ENCODE data around the gene CERS6.

Gene CERS6

DNA sequence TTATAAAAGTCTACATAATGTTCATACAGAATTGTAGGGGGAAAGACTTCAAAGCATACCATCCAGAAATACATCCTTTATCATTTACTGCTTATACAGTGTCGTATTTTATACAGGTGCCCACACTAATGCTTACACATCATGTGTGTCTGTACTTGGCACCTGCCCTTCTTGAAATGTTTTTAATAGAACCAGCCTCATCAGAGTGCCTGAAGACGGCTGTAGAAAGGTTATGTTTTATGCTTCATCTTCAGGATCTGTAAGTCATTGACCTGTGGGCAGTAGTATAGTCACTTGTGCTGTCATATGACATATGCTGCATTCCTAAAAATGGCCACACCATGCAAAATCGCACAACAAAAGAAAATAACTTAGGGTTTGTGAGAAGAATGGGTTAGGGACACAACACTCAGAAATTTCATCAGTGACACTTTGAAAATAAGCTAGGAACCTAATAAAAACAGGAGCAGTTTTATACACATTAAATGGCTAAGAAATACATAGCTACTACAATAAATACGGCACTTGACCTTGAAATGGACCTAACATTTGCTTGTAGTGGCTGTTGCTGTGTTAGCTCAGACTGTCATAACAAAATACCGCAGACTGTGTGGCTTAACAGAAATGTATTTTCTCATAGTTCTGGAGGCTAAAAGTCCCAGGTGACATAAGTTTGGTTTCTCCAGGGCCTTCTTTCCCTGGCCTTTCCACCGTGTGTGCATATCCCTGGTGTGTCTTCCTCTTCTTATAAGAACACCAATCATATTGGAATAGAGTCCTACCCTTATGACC lies 112.6 kb downstream of the CERS6 start:
- DNase-seq, result no peak
- WGBS (ENCODE audit: insufficient coverage), result 100% methylated on average over 3 of the region's 6 CpGs
- Histone ChIP-seq H3K27me3 (replicated peaks in 2 of 5; ENCODE audit: control insufficient read depth in 4 of 5, insufficient read depth in 5 of 5, low read length in 4 of 5) (no peaks in the 10 kb centered on the region), H3K9me3 (ENCODE audit: control extremely low read depth in 1 of 5, control insufficient read depth in 4 of 5, insufficient read depth in 2 of 5, low read depth in 1 of 5, low read length in 4 of 5) (no peaks in the 10 kb centered on the region), H3K4me3 (ENCODE audit: control insufficient read depth in 1 of 7, extremely low read depth in 1 of 7, insufficient read depth in 4 of 7, low read depth in 2 of 7, low read length in 6 of 7) (no peak overlapping the region), H3K27ac (ENCODE audit: insufficient read depth in 1 of 2, low read depth in 1 of 2, low read length in 2 of 2, poor library complexity in 1 of 2, severe bottlenecking in 2 of 2) (no peak overlapping the region), H3K4me1 (ENCODE audit: control extremely low read depth in 1 of 4, control insufficient read depth in 4 of 4, insufficient read depth in 4 of 4, low read length in 3 of 4) (peaks cover 2 to 18% (median 7%) of the 10 kb centered on the region in 4 experiments), H3K36me3 (ENCODE audit: control insufficient read depth in 4 of 4, insufficient read depth in 4 of 4, low read length in 3 of 4) (peaks cover 0 to 21% (median 5%) of the 10 kb centered on the region in 4 experiments)
- POLR2A ChIA-PET, result no interaction called here
- CTCF ChIA-PET, result no interaction called here

DNA sequence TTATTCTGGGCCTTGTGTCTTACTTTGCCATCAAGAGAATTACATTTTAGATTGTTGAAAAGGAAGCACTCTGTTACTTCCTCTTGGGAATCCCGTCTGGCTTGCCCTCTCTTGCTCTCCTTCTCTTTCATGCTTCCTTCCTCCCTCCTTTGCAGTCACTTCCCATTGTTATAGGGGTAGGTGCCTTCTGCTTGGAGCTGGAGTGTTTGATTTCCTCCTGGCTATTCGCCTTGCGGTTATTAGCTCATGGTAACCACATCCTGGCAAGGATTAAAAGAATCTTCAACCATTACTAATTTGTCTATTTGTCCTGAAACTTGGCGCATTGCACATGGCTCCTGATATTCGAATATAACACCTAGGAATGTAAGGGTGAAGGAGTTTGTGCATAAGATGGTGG lies 115.0 kb downstream of the CERS6 start:
- DNase-seq, result no peak
- no peak overlapping the region for H3K4me3 ChIP-seq (ENCODE audit: control insufficient read depth in 1 of 7, extremely low read depth in 1 of 7, insufficient read depth in 4 of 7, low read depth in 2 of 7, low read length in 6 of 7)
- peaks cover 0 to 17% (median 5%) of the 10 kb centered on the region in 4 experiments for H3K36me3 ChIP-seq (ENCODE audit: control insufficient read depth in 4 of 4, insufficient read depth in 4 of 4, low read length in 3 of 4)
- H3K4me1 ChIP-seq (ENCODE audit: control extremely low read depth in 1 of 4, control insufficient read depth in 4 of 4, insufficient read depth in 4 of 4, low read length in 3 of 4), result peaks cover 2 to 16% (median 7%) of the 10 kb centered on the region in 4 experiments
- H3K9me3 ChIP-seq (ENCODE audit: control extremely low read depth in 1 of 5, control insufficient read depth in 4 of 5, insufficient read depth in 2 of 5, low read depth in 1 of 5, low read length in 4 of 5), result peaks cover 0 to 3% (median 0%) of the 10 kb centered on the region in 5 experiments
- CTCF ChIA-PET, result no interaction called here
- no peaks in the 10 kb centered on the region for H3K27me3 ChIP-seq (replicated peaks in 2 of 5; ENCODE audit: control insufficient read depth in 4 of 5, insufficient read depth in 5 of 5, low read length in 4 of 5)
- H3K27ac ChIP-seq (ENCODE audit: insufficient read depth in 1 of 2, low read depth in 1 of 2, low read length in 2 of 2, poor library complexity in 1 of 2, severe bottlenecking in 2 of 2), result no peak overlapping the region
- 100% methylated on average over 2 of the region's 5 CpGs for WGBS (ENCODE audit: insufficient coverage)
- POLR2A ChIA-PET, result no interaction called here

DNA sequence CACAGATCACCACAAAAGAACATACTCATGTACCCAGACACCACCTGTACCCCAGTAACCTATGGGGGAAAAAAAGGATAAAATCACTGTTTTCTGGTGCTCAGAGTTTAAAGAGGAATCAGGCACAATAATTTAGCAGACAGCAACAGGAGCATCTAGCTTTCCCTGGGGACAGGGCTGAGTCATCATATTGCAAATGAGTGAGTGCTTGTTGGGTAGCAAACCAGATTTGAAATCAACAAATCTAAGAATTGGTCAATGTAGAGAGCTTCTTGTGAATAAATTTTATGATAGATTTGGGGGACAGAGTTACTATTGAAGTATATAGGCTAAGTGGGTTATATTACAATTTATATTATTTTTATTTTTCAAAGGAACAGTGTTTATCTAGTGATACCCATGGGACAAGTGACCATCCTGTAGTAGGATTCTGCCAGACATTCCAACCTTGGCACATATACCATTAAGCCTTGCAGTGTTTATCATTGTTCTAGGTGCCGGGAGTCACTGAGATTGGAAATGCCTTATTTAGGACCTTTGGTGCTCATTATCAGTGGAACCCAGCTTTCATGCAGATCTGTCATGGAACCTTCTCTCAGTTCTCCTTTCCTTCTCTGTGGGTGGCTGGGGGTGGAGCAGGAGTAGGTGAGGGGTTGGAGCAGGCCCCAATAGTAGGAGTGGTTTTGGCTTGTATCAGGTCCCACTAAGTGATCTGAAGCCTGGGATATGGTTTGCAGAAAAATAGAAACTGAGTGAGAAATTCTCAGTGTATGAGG lies 117.2 kb downstream of the CERS6 start:
- no CpG with 5 or more reads among the region's 1 CpG for WGBS (ENCODE audit: insufficient coverage)
- ChIA-PET POLR2A (no interaction called here), CTCF (no interaction called here)
- peaks cover 0 to 3% (median 0%) of the 10 kb centered on the region in 5 experiments for H3K9me3 ChIP-seq (ENCODE audit: control extremely low read depth in 1 of 5, control insufficient read depth in 4 of 5, insufficient read depth in 2 of 5, low read depth in 1 of 5, low read length in 4 of 5)
- H3K27me3 ChIP-seq (replicated peaks in 2 of 5; ENCODE audit: control insufficient read depth in 4 of 5, insufficient read depth in 5 of 5, low read length in 4 of 5), result no peaks in the 10 kb centered on the region
- H3K4me1 ChIP-seq (ENCODE audit: control extremely low read depth in 1 of 4, control insufficient read depth in 4 of 4, insufficient read depth in 4 of 4, low read length in 3 of 4), result peaks cover 4 to 10% (median 6%) of the 10 kb centered on the region in 4 experiments
- DNase-seq, result no peak
- H3K4me3 ChIP-seq (ENCODE audit: control insufficient read depth in 1 of 7, extremely low read depth in 1 of 7, insufficient read depth in 4 of 7, low read depth in 2 of 7, low read length in 6 of 7), result no peak overlapping the region
- peaks cover 0 to 8% (median 4%) of the 10 kb centered on the region in 4 experiments for H3K36me3 ChIP-seq (ENCODE audit: control insufficient read depth in 4 of 4, insufficient read depth in 4 of 4, low read length in 3 of 4)
- H3K27ac ChIP-seq (ENCODE audit: insufficient read depth in 1 of 2, low read depth in 1 of 2, low read length in 2 of 2, poor library complexity in 1 of 2, severe bottlenecking in 2 of 2), result no peak overlapping the region

DNA sequence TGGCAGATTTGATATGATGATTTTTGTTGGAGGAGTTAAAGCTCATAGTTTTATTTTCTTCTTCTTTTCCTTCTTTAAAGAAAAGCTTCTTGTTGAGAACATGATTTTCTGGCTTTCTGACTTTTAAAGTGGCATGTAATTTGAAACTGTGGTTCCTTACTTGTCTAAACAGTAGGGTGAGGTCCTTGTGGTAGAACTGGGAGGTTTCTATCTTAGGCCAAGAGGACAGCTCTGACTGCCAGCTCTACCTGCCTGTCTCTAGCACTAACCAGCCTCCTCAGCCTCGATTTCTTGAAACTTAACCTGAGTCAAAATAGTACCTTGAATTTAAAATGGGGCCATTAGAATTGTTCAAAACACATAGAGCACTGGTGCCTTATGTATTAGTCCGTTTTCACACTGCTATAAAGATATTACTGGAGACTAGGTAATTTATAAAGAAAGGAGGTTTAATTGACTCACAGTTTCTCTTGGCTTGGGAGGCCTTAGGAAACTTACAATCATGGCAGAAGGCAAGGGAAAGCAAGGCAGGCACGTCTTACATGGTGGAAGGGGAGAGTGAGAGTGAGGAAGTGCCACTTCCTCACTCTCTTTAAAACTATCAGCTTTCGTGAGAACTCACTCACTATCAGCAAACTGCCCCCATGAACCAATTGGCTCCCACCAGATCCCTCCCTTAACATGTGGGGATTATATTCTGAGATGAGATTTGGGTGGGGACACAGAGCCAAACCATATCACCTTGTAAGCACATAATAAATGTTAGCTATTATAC lies 119.0 kb downstream of the CERS6 start:
- peaks cover 4 to 9% (median 5%) of the 10 kb centered on the region in 4 experiments for H3K4me1 ChIP-seq (ENCODE audit: control extremely low read depth in 1 of 4, control insufficient read depth in 4 of 4, insufficient read depth in 4 of 4, low read length in 3 of 4)
- WGBS (ENCODE audit: insufficient coverage), result 100% methylated on average over 2 of the region's 4 CpGs

DNA sequence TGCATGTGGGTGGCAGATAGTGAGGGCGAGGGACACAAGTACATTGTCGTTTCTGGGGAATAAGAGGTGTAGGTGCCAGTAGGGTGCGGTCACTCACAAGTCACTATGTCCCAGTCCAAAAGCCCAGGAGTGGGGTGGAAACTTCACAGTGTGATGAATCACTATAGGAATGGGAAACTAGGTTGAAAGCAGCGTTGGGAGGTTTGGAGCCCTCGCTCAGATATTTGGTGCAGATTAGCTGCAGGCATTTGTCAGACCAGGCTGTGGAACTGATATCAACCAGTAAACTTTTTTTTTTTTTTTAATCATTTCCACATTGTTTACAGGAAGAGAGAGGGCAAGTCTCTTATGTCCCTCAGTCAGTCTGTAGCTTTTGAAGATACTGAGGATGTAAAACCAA lies 121.8 kb downstream of the CERS6 start:
- Histone ChIP-seq H3K27me3 (replicated peaks in 2 of 5; ENCODE audit: control insufficient read depth in 4 of 5, insufficient read depth in 5 of 5, low read length in 4 of 5) (no peaks in the 10 kb centered on the region), H3K36me3 (ENCODE audit: control insufficient read depth in 4 of 4, insufficient read depth in 4 of 4, low read length in 3 of 4) (peaks cover 0 to 14% (median under 1%) of the 10 kb centered on the region in 4 experiments), H3K9me3 (ENCODE audit: control extremely low read depth in 1 of 5, control insufficient read depth in 4 of 5, insufficient read depth in 2 of 5, low read depth in 1 of 5, low read length in 4 of 5) (peaks cover 0 to 3% (median 0%) of the 10 kb centered on the region in 5 experiments), H3K27ac (ENCODE audit: insufficient read depth in 1 of 2, low read depth in 1 of 2, low read length in 2 of 2, poor library complexity in 1 of 2, severe bottlenecking in 2 of 2) (no peak overlapping the region), H3K4me1 (ENCODE audit: control extremely low read depth in 1 of 4, control insufficient read depth in 4 of 4, insufficient read depth in 4 of 4, low read length in 3 of 4) (peaks cover 0 to 12% (median 7%) of the 10 kb centered on the region in 4 experiments), H3K4me3 (ENCODE audit: control insufficient read depth in 1 of 7, extremely low read depth in 1 of 7, insufficient read depth in 4 of 7, low read depth in 2 of 7, low read length in 6 of 7) (no peak overlapping the region)
- DNase-seq, result no peak
- ChIA-PET POLR2A (interaction anchor here (0.6 kb wide), 1 partner anchor 25 kb away, joined by 3 read pairs; no protein-coding TSS in a partner anchor), CTCF (interaction anchor here (0.6 to 1.5 kb wide), 3 partner anchors 12 to 1239 kb away, joined by 3 to 5 read pairs (median 4); no protein-coding TSS in a partner anchor)
- 88% methylated on average over 4 of the region's 5 CpGs for WGBS (ENCODE audit: insufficient coverage)

More for the DNA sequence above, 119.0 kb downstream of the CERS6 start:
- H3K36me3 ChIP-seq (ENCODE audit: control insufficient read depth in 4 of 4, insufficient read depth in 4 of 4, low read length in 3 of 4), result peaks cover 0 to 7% (median 3%) of the 10 kb centered on the region in 4 experiments
- H3K4me3 ChIP-seq (ENCODE audit: control insufficient read depth in 1 of 7, extremely low read depth in 1 of 7, insufficient read depth in 4 of 7, low read depth in 2 of 7, low read length in 6 of 7), result no peak overlapping the region
- H3K27ac ChIP-seq (ENCODE audit: insufficient read depth in 1 of 2, low read depth in 1 of 2, low read length in 2 of 2, poor library complexity in 1 of 2, severe bottlenecking in 2 of 2), result no peak overlapping the region
- peaks cover 0 to 3% (median 0%) of the 10 kb centered on the region in 5 experiments for H3K9me3 ChIP-seq (ENCODE audit: control extremely low read depth in 1 of 5, control insufficient read depth in 4 of 5, insufficient read depth in 2 of 5, low read depth in 1 of 5, low read length in 4 of 5)
- CTCF ChIA-PET, result interaction anchor here (0.8 to 1.0 kb wide), 2 partner anchors 24 to 27 kb away, joined by 3 read pairs; no protein-coding TSS in a partner anchor
- DNase-seq, result no peak
- POLR2A ChIA-PET, result no interaction called here
- no peaks in the 10 kb centered on the region for H3K27me3 ChIP-seq (replicated peaks in 2 of 5; ENCODE audit: control insufficient read depth in 4 of 5, insufficient read depth in 5 of 5, low read length in 4 of 5)

DNA sequence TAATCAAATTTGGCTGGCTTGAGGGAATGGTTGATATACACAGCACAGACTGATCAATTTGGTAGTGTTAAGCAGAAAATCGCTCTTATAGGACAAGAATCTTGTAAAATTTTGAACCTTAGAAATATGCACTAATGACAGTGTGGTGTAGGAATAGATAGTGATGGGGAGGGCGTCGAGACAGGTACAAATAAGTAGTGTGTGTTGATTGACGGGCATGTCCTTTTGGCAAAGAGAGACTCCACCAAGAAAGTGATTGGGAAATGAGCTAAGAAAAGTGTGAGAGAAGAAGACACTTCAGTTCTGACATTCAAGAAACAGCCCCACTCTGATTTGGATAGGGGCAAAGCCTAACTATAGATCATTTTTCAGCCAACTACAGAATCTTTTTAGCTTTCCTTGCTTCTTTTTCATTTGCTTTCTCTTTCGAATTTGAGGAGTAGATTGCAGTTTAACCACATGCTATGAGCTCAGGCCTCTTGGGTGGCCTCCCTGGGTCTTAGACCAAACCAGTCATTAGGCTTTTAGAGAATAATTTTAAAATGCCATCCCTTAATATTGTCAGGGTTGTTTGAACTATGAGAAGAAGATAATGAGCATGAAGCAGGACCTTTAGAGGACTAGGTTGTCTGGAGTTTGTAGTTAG lies 127.1 kb downstream of the CERS6 start:
- peaks cover 0 to 23% (median 6%) of the 10 kb centered on the region in 4 experiments for H3K36me3 ChIP-seq (ENCODE audit: control insufficient read depth in 4 of 4, insufficient read depth in 4 of 4, low read length in 3 of 4)
- H3K27me3 ChIP-seq (replicated peaks in 2 of 5; ENCODE audit: control insufficient read depth in 4 of 5, insufficient read depth in 5 of 5, low read length in 4 of 5), result no peaks in the 10 kb centered on the region
- CTCF ChIA-PET, result interaction anchor here (1.2 kb wide), 1 partner anchor 16 kb away, joined by 5 read pairs; no protein-coding TSS in a partner anchor
- H3K9me3 ChIP-seq (ENCODE audit: control extremely low read depth in 1 of 5, control insufficient read depth in 4 of 5, insufficient read depth in 2 of 5, low read depth in 1 of 5, low read length in 4 of 5), result no peaks in the 10 kb centered on the region
- POLR2A ChIA-PET, result no interaction called here
- peak; percentile 22 to 73 (median 61) for DNase-seq
- peak overlapping the region in 1 of 2 experiments; percentile 0 for H3K27ac ChIP-seq (ENCODE audit: insufficient read depth in 1 of 2, low read depth in 1 of 2, low read length in 2 of 2, poor library complexity in 1 of 2, severe bottlenecking in 2 of 2)
- WGBS (ENCODE audit: insufficient coverage), result 97% methylated on average over 4 of the region's 5 CpGs
- H3K4me1 ChIP-seq (ENCODE audit: control extremely low read depth in 1 of 4, control insufficient read depth in 4 of 4, insufficient read depth in 4 of 4, low read length in 3 of 4), result peaks cover 3 to 25% (median 10%) of the 10 kb centered on the region in 4 experiments
- peak overlapping the region in 2 of 7 experiments; percentile 11 to 34 for H3K4me3 ChIP-seq (ENCODE audit: control insufficient read depth in 1 of 7, extremely low read depth in 1 of 7, insufficient read depth in 4 of 7, low read depth in 2 of 7, low read length in 6 of 7)

Measured in common myeloid progenitor, CD34-positive (primary cell).